Hepatic stellate cell (primary cell): Measurements from ENCODE around the gene ACACA.
"Not testable (repeated sequence)": the region's sequence is repeated elsewhere in the genome, so short reads cannot be mapped to it uniquely, and the experiment has no call there.

Source experiments
- DNase-seq: peaks from one replicate; pipeline ENCODE4 v3.0.0; 2011; ENCODE audit warnings: low spot score

Gene ACACA

GRCh38 chr17:37177254-37177870 is 229.3 kb downstream of the ACACA start:
- DNase-seq, result no peak

GRCh38 chr17:37176723-37177122 is 229.9 kb downstream of the ACACA start:
- peak; percentile 11 for DNase-seq

GRCh38 chr17:37174205-37174604 is 232.4 kb downstream of the ACACA start:
- DNase-seq, result no peak

- DNase-seq, result no peak
Observed at GRCh38 chr17:37170881-37171425, 235.7 kb downstream of the ACACA start.

GRCh38 chr17:37168731-37169353 is 237.8 kb downstream of the ACACA start:
- DNase-seq, result no peak

- no peak for DNase-seq
Observed at GRCh38 chr17:37167756-37168155, 238.9 kb downstream of the ACACA start.

GRCh38 chr17:37164057-37164456 is 242.6 kb downstream of the ACACA start:
- no peak for DNase-seq

- DNase-seq, result no peak
Observed at GRCh38 chr17:37162800-37163199, 243.8 kb downstream of the ACACA start.

GRCh38 chr17:37160944-37161343 is 245.7 kb downstream of the ACACA start:
- DNase-seq, result peak; percentile 26

GRCh38 chr17:37158290-37158689 is 248.3 kb downstream of the ACACA start:
- DNase-seq, result no peak

- DNase-seq, result no peak
Observed at GRCh38 chr17:37148156-37148555, 258.5 kb downstream of the ACACA start.

GRCh38 chr17:37147301-37147812 is 259.3 kb downstream of the ACACA start:
- no peak for DNase-seq

GRCh38 chr17:37146086-37147064 is 260.3 kb downstream of the ACACA start:
- DNase-seq, result no peak

- DNase-seq, result no peak
Observed at GRCh38 chr17:37144075-37144701, 262.4 kb downstream of the ACACA start.

- not testable (repeated sequence) for DNase-seq
Observed at GRCh38 chr17:37143558-37143957, 263.1 kb downstream of the ACACA start.

GRCh38 chr17:37142294-37142896 is 264.2 kb downstream of the ACACA start:
- no peak for DNase-seq

GRCh38 chr17:37138571-37139120 is 268.0 kb downstream of the ACACA start:
- DNase-seq, result no peak

- no peak for DNase-seq
Observed at GRCh38 chr17:37137906-37138514, 268.6 kb downstream of the ACACA start.

- no peak for DNase-seq
Observed at GRCh38 chr17:37137070-37137610, 269.5 kb downstream of the ACACA start.

- DNase-seq, result no peak
Observed at GRCh38 chr17:37135576-37135975, 271.1 kb downstream of the ACACA start.
